RWPE1 (cell line): Measurements from ENCODE around the gene HRAS.

Experiments
- CTCF ChIA-PET: fragments of 350-600 bp; sonication (Branson Sonifier 250); formaldehyde crosslinking; extraction: SDS; loops from one replicate; lab custom pipeline; 2021; lab: Yijun Ruan, JAX
- POLR2A ChIA-PET: fragments of 400-600 bp; formaldehyde crosslinking; extraction: SDS; loops from one replicate; lab custom pipeline; 2020; ENCODE audit warnings: antibody characterized with exemption; ENCODE audit not compliant: low non-redundant PET; lab: Yijun Ruan, JAX
- DNase-seq: peaks from one replicate; pipeline ENCODE4 v3.0.0; 2012; ENCODE audit warnings: low spot score
- H3K27ac ChIP-seq: fragments of 450-650 bp; 2 replicates; pipeline ENCODE4 v1.5.1; 2017
- TF ChIP-seq, protein P1 (sequence below): fragments of 450-650 bp; conservative IDR thresholded peaks from 2 replicates; pipeline ENCODE4 v1.5.1; 2017; ENCODE audit warnings: low read depth, mild to moderate bottlenecking

HRAS gene

DNA sequence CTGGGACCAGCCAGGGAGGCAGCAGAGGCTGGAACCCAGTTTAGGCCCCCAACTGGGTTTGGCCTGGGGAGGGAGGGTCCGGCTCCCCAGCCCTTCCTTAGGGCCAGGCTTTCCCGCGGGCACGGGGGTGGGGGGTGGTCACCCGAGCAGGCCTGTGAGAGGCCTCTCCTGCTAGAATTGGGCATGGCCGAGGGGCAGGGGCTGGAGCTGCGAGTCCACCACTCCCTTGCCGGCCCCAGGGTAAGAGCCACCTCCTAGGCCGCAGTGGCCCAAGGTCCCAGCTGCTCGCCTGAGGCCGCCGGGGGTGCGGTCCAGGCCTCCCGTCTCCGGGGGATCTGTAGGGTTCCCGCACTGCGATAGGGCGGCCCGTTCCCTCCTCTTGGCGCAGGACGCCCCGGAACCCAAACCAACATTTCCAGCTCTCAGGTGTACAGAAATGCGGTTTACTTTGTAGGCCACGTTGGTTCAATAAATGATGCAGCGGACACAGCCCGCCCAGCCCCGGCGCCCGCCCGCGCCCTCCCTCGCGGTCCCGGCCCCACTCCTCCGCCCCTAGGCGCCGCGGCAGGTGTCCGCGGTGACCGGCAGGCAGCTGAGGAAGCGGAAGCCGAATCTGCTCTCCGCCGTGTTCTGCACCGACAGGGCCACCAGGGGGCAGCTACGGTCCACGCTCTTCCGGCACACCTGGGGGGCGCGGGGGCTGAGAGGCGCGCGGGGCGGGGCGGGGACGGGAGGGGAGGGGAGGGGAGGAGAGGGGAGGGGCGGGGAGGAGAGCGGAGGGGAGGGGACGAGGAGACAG, 19.3 kb upstream of the HRAS start:
- ChIA-PET POLR2A (interaction anchor here (0.6 kb wide), 1 partner anchor 10 kb away, joined by 3 read pairs; no protein-coding TSS in a partner anchor), CTCF (interaction anchor here (0.6 to 1.8 kb wide), 9 partner anchors 10 to 229 kb away, joined by 3 to 12 read pairs (median 3); no protein-coding TSS in a partner anchor)
- H3K27ac ChIP-seq, result peak overlapping the region; percentile 20; the same call in 1 of the 2 replicates

DNA sequence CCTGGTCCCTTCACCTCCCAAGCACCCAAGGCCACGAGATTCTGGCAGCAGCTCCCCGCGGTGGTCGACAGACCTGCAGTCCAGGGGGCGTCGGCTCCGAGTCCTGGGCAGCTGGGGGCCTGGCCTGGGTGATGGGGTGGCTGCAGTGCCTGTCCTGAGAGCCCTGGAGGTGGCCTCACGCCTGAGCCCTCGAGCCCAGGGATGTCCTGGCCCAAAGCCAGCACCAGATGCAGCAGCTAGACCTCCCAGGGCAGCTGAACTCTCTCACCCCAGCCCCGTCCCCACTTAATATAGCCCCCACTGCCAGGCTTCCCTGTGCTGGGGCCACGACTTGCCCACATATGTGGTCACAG, 18.6 kb upstream of the HRAS start:
- TF ChIP-seq, protein P1, sequence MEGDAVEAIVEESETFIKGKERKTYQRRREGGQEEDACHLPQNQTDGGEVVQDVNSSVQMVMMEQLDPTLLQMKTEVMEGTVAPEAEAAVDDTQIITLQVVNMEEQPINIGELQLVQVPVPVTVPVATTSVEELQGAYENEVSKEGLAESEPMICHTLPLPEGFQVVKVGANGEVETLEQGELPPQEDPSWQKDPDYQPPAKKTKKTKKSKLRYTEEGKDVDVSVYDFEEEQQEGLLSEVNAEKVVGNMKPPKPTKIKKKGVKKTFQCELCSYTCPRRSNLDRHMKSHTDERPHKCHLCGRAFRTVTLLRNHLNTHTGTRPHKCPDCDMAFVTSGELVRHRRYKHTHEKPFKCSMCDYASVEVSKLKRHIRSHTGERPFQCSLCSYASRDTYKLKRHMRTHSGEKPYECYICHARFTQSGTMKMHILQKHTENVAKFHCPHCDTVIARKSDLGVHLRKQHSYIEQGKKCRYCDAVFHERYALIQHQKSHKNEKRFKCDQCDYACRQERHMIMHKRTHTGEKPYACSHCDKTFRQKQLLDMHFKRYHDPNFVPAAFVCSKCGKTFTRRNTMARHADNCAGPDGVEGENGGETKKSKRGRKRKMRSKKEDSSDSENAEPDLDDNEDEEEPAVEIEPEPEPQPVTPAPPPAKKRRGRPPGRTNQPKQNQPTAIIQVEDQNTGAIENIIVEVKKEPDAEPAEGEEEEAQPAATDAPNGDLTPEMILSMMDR, result no peak
- no peak for DNase-seq
- ChIA-PET CTCF (interaction anchor here (0.6 to 1.8 kb wide), 6 partner anchors 10 to 230 kb away, joined by 3 to 12 read pairs (median 3); no protein-coding TSS in a partner anchor), POLR2A (no interaction called here)
- H3K27ac ChIP-seq, result no peak overlapping the region

More for the DNA sequence above, 19.3 kb upstream of the HRAS start:
- DNase-seq, result no peak
- TF ChIP-seq, protein P1, result peak; percentile 73

DNA sequence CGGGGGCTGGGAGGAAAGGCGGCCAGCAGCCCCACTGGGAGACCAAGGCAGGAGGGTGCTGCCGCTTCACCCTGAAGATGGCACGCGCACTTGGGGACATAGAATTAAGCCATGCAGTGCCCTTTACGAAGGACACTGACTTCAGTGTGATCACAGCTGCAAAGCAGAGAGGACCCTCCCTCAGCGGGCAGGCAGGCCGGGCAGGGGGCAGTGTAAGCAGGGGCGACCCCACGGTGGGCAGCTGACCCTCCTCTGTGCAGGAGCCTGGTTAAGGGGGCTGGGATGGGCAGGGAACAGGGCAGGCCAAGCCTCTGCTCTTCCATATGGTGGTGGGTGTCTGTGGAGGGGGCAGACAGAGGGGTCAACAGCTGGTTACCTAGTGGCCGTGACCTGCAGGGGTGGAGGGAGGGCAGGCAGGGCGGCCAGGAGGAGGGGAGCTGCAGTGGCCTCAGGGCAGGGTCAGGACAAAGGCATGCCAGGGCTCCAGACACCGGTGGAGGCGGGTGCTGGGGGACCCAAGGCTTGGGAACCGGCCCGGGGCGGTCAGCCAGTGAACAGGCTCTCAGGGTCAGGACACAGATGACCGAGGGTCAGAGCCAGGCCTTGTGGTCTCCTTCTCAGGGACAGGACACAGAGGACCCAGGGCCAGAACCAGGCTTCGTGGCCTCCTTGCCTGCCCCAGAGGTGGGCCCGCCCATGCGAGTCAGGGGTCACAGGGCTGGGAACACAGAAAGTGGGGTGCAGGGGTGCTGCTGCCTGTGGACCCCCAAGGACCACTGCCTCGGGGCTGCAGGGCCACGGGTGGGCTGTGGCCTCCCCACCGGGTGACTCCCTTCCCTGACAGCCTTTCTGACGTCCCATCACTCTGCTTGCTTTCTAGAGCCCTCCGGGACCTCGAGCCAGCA, 18.0 kb upstream of the HRAS start:
- DNase-seq, result no peak
- ChIA-PET CTCF (interaction anchor here (0.5 kb wide), 1 partner anchor 34 kb away, joined by 3 read pairs; no protein-coding TSS in a partner anchor), POLR2A (no interaction called here)
- no peak overlapping the region for H3K27ac ChIP-seq
- TF ChIP-seq, protein P1, result no peak

DNA sequence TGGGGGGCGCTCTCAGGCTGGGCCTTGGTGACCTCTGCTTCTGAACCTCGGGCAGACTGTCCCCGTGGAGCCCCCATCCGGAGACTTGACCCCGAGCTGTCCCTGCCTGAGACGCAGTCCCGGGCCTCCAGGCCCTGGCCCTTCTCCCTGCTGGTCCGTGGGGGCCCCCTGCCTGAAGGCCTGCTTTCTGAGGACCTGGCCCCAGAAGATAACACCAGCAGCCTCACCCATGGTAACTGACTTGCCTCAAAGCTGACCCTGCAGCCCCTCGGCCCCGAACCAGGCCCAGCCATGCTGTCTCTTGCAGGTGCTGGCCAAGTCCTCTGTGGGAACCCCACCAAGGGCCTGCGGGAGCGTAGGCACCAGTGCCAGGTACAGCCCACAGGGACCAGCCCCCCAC, 16.2 kb upstream of the HRAS start:
- DNase-seq, result no peak
- ChIA-PET CTCF (interaction anchor here (0.6 kb wide), 1 partner anchor 233 kb away, joined by 3 read pairs; no protein-coding TSS in a partner anchor), POLR2A (no interaction called here)
- H3K27ac ChIP-seq, result peak overlapping the region; percentile 9; the same call in 1 of the 2 replicates
- TF ChIP-seq, protein P1, result no peak

DNA sequence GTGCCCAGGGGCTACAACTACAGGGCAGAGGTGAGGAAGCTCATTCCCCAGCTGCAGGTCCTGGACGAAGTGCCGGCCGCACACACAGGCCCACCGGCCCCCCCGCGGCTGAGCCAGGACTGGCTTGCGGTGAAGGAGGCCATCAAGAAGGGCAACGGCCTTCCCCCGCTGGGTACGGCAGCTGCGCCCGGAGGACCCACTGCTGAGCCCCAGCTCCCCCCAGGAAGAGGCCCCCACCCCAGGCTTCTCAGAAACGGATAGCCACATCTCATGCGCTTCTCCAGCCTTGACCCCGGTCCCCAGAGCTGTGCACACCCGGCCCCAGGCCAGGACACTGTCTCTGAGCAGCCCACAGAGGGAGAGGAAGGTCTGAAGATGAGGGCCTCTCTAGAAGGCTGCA, 15.8 kb upstream of the HRAS start:
- POLR2A ChIA-PET, result no interaction called here
- TF ChIP-seq, protein P1, result no peak
- no peak for DNase-seq
- H3K27ac ChIP-seq, result no peak overlapping the region; the same call in 1 of the 2 replicates
- CTCF ChIA-PET, result interaction anchor here (0.6 kb wide), 3 partner anchors 63 to 505 kb away, joined by 3 to 5 read pairs (median 3); no protein-coding TSS in a partner anchor

DNA sequence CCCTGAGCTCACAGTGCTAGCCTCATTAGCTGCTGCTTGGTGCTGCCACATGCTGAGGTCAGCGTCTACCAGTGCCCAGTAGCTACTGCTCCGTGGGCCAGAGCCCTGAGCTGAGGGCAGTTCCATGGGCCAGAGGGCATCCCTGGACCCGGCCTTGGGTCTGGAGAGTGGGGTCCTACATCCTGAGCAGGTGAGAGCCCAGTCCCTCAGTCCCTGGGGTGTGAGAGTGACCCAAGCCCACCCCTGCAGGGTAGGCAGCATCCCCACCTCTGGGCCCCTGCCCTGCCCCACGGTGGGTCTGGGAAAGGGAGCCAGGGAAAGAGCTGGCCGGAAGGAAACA, 15.3 kb upstream of the HRAS start:
- no peak for DNase-seq
- H3K27ac ChIP-seq, result no peak overlapping the region
- CTCF ChIA-PET, result interaction anchor here (0.6 kb wide), 2 partner anchors 63 to 505 kb away, joined by 3 to 5 read pairs; no protein-coding TSS in a partner anchor
- TF ChIP-seq, protein P1, result no peak
- POLR2A ChIA-PET, result no interaction called here
